GM12875 (cell line): Measurements from ENCODE around the gene PPP1R9B.
A peak's percentile ranks its signal among the peaks of the same experiment; 100 is the strongest.

ENCODE experiments used
- H3K4me3 ChIP-seq: one replicate; pipeline ENCODE4 v1.5.1; 2011; ENCODE audit warnings: low read depth, low read length, control low read depth
- TF ChIP-seq, protein P1 (sequence below): IDR thresholded peaks from 2 replicates; pipeline ENCODE4 v1.5.1; 2011; ENCODE audit warnings: low read depth, mild to moderate bottlenecking, control low read depth, inconsistent platforms, low read length, moderate library complexity, borderline replicate concordance; ENCODE audit not compliant: insufficient read depth

The PPP1R9B gene

DNA sequence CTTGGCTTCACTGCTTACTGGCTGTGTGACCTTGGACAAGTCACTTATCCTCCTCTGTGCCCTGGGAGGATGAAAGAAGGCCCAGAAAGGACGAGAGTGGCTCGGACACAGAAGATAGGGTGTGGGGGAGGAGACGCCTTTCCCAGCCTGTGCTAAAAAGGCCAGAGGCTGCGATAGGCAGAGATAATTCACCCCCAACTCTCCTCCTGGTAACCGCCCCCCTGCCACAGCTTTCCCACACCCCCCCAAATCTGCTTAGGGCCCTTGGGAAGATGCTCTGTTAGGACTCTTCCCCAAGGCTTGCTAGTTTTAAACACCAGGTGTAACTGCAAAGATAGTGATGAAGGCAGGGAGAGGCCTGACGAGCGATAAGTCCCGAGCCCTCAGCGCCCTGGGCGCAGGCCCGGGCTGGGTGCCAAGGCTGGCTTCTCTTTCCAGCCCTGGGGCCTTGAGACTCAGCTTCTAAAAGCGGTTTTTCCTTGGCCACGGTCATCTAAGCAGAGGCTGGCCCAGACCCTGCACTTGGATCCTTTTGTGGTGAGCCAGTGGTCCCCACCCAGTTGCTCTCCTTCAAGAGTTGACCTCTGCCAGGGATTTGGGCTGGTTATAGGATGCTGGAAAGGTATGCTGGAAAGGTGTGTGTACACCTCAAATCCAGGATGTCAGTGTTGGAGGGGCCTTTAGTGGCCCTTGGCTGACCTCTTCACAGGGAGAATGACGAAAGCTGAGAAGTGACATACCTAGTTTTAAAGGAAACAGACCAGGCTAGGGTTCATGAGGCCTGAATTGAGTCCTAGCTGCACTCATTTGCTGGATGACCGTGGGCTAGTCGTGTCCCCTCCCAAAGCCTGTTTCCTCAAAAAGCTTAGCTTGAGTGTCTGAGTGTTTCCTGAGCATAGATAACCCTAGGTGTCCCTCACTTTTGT lies 3.4 kb upstream of the PPP1R9B start:
- H3K4me3 ChIP-seq, result no peak overlapping the region
- TF ChIP-seq, protein P1, sequence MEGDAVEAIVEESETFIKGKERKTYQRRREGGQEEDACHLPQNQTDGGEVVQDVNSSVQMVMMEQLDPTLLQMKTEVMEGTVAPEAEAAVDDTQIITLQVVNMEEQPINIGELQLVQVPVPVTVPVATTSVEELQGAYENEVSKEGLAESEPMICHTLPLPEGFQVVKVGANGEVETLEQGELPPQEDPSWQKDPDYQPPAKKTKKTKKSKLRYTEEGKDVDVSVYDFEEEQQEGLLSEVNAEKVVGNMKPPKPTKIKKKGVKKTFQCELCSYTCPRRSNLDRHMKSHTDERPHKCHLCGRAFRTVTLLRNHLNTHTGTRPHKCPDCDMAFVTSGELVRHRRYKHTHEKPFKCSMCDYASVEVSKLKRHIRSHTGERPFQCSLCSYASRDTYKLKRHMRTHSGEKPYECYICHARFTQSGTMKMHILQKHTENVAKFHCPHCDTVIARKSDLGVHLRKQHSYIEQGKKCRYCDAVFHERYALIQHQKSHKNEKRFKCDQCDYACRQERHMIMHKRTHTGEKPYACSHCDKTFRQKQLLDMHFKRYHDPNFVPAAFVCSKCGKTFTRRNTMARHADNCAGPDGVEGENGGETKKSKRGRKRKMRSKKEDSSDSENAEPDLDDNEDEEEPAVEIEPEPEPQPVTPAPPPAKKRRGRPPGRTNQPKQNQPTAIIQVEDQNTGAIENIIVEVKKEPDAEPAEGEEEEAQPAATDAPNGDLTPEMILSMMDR, result no peak

DNA sequence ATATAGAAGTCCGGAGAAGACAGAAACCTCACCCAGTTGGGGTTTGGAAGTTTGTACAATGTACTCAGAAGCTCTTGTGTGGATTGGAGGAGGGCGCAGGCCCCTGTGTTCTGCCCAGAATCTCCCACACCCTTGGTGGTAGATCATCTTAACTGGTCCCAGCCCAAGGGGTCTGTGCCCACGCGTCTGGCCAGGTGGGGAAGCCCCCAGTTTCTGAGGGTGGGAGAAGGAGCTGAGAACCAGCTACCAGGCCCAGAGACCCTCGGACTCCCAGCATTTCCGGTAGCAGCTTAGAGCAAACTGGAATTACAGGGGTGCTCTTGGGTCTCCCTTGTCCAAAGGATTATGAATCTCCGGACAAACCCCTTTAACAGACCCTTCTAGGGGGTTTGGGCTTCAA lies 2.3 kb upstream of the PPP1R9B start:
- no peak overlapping the region for H3K4me3 ChIP-seq
- TF ChIP-seq, protein P1, result no peak

DNA sequence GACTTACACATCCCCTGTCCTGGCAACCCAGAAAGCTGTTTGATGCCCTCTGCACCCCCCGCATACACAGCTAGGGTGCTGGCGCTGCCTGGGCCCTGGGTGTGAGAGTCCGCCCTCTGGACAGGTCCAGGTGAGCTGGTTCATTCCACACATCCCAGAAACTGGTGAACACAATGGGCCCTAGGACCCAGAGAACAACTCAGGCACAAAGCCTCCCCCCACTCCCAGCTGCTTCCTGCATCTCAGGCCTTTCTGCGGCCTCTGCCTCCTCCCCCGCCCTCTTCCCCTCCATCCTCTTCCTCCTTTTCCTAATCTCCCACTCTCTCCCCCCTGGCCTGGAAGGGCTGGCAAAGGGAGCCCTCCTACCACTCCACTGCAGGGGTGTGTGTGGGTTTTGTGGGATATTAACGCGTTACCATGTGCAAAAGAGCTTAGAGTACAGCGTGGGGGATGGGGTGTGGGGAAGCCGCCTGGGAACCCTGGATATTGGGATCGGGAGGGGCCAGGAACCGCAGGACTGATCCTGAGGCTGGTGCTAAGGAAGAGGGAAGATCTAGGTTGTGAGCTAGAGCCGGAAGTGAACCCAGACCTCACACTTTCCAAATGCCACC lies 1.6 kb upstream of the PPP1R9B start:
- peak overlapping the region; percentile 65 for H3K4me3 ChIP-seq
- TF ChIP-seq, protein P1, result no peak

DNA sequence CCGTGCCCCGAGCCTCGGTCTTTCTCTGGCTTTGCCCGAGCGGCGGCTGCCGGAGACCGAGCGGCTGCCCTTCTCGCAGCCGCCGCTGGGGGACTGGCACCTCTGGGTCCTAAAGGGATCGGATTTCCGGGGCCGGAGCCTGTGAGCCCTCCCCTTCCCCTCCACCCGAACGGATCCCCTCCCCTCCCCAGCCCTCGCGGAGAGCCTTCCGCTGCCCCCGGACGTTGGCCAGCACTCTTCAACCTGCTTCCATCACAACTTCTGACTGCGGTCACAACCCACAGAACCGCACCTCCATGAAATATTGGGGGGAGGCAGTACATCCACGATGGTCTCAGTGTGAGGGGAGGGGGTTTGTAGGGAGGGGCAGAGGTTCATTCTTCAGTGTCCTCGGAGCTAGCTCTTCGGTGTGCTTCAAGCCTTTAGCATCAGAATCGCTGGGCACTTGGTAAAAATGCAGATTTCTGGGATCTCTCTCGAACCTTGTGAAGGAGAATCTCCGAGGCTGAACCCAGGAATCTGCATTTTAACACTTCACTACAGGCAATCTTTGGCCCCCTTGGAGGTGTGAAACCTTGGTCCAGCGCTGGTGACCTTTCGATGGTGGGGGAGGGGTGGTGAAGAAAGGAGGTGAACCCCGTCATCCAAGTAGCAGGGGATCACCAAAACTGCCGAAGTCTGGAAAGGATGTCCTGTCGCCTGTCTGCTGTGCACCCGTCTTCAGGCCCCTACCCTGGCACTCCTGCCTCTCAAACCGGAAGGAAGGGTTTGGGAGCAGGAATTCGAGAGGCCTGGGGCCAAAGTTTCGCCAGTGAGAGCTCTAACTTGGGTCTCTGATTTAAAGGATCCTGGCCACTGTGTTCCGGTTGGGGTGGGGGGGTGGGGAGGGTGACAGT lies 812 bp upstream of the PPP1R9B start:
- H3K4me3 ChIP-seq, result peak overlapping the region; percentile 85
- TF ChIP-seq, protein P1, result peak; percentile 82

DNA sequence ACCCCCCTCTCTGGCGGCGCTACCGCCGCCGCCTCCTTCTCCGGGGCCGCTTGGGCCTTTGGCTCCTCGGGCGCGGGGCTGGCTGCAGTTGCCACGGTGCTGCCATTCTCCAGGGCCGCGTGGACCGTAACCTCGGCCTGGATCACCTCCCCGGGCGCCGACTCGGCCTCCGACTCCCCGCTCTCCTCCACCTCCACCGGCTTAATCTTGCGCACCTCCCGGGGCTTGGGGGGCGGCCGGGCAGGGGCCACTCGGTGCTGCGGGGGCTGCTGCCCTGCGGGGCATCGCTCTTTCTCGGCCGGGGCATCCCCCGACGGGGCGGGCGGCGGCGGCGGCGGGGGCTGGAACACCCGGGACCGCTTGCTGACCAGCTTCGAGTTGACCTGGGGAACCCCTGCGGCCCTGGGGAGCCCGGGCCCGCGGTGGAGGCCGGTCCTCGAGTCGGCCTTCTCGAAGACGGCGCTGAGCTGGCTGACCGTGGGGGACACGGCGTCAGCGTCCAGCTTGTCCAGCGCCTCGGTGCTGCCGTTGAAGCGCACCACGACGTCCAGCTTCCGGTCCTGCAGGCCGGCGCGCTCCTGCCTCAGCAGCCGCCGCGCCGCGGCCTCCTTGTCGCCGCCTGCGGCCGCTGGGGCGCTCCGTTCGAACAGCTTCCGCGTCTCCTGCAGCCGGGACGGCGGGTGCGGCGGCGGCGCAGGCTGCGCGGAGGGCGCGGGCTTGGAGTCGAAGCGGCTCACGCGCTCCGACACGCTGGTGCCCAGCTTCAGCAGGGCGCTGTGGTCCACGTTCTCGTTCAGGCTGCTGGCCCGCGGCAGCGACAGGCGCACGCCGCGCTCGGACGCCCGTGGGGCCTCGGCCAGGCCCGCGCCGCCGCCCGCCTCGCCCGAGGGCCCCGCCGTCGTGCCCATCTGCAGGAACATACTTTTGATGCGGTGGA lies 792 bp downstream of the PPP1R9B start:
- TF ChIP-seq, protein P1, result 0 out of 2 replicates have a peak, but pooled peaks have one; percentile 14
- H3K4me3 ChIP-seq, result peak overlapping the region; percentile 85

DNA sequence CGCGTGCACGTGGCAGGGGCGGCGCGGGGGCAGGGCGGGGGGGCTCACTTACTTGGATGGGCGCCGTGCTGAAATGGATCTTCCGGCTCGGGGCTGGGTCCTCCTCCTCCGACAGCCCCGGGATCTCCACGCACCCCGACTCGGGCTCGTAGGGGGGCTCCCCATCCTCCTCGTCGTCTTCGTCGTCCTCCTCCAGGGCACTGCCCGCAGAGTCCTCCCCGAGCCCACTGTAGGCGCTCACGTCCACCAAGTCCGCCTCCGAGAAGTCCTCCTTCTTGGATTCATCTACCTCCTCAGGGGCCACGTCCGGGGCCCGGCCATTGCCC lies 1.4 kb downstream of the PPP1R9B start:
- peak overlapping the region; percentile 85 for H3K4me3 ChIP-seq
- TF ChIP-seq, protein P1, result no peak
